Measurements from ENCODE around the gene POC1B.
A peak's percentile ranks its signal among the peaks of the same experiment; 100 is the strongest.
"Not testable (repeated sequence)": the region's sequence is repeated elsewhere in the genome, so short reads cannot be mapped to it uniquely, and the experiment has no call there.

POC1B gene

GRCh38 chr12:89474615-89475014, 51.2 kb downstream of the POC1B start:
- no peaks in the 10 kb centered on the region for H3K27me3 Mint-ChIP-seq
- no peak overlapping the region for H3K27ac Mint-ChIP-seq
- no peak for DNase-seq
- H3K4me1 Mint-ChIP-seq, result peaks cover 2 to 11% of the 10 kb centered on the region in 2 donors
- no peak overlapping the region for H3K4me3 Mint-ChIP-seq
- no peaks in the 10 kb centered on the region for H3K9me3 Mint-ChIP-seq
- ATAC-seq (replicated peaks), result no peak
- H3K36me3 Mint-ChIP-seq, result peaks cover 0 to 5% of the 10 kb centered on the region in 2 donors

DNA sequence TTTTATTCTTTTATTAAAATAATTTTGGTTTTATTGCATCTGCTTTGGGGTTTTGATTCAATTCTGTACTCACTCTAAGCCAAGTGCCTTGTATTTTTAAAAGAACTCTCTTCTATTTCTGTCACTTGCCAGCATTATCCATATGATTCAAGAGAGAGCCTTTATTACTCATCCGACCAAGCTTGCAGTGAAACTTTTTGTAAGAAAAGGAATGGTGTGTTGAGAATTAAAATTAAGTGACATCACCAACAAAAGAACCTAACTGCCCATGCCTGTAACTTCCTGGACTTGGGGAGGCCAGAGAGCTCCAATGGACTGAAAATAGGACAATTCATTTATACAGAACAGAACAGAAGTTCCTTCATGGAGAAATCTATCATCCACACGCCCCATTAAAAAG, 53.3 kb downstream of the POC1B start:
- peaks cover 14 to 32% of the 10 kb centered on the region in 2 donors for H3K4me1 Mint-ChIP-seq
- no peak for ATAC-seq (replicated peaks)
- DNase-seq, result no peak

DNA sequence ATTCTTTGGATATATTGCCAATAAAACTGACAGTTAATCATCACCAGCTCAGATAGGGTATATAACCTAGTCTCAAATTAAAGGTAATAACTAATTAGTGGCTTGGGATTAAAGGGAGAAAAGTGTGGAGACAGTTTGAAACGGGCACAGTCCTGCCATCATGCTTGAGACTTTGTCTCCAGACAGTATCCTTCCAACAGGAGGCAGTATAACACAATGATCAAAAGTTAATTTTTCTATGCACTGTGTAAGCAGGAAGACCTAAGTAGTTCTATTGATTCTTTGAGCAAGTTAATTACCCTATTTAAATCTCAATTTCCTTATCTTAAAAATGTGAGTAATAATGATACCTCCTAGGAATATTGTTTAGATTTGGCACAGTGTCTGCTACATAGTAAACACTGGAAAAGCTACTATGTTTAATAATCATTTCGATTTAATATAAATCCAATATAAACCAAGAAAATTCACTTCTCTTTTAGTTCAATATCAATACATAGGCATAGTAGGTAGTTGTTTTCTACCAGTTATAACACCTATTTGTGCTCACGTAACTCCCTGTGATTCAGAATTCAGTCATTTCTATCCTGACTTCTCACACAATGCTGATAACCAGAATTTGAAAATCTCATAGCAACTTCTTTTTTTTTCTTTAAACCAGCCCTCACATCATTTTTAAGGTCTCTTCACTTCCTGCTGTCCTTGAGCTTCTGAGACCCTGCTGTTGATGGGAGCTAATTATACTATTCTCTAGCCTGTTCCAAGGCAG, 54.9 kb downstream of the POC1B start:
- peaks cover 16 to 35% of the 10 kb centered on the region in 2 donors for H3K4me1 Mint-ChIP-seq
- ATAC-seq (replicated peaks), result peak; percentile 75 to 82
- no peak overlapping the region for H3K4me3 Mint-ChIP-seq
- peaks cover 0 to 4% of the 10 kb centered on the region in 2 donors for H3K36me3 Mint-ChIP-seq
- no peak for DNase-seq
- H3K27ac Mint-ChIP-seq, result no peak overlapping the region
- H3K9me3 Mint-ChIP-seq, result no peaks in the 10 kb centered on the region
- no peaks in the 10 kb centered on the region for H3K27me3 Mint-ChIP-seq

More for the DNA sequence above, 53.3 kb downstream of the POC1B start:
- Mint-ChIP-seq H3K27ac (no peak overlapping the region), H3K9me3 (no peaks in the 10 kb centered on the region), H3K36me3 (peaks cover 0 to 7% of the 10 kb centered on the region in 2 donors), H3K4me3 (no peak overlapping the region), H3K27me3 (no peaks in the 10 kb centered on the region)

DNA sequence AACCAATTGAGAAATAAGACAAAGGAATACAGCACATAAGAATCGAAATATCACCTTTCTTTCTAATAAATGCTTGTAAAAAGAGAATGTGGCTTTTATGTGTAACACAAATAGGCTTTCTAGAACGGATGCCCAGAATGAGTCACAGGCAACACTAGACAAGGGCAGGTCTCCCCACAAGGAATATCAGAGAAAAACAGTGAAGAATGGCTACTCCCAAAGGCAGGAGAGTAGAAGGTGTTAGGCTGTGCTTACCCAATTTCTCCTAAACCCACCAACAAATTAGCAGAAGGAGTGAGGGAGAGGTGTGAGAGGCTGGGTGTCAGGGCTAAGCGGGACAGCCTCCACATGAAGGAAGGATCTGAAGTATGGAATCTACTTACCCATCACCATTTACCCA, 56.5 kb downstream of the POC1B start:
- H3K27me3 Mint-ChIP-seq, result no peaks in the 10 kb centered on the region
- DNase-seq (no peak), ATAC-seq (replicated peaks) (peak in 1 of 2 donors; percentile 43)
- no peak overlapping the region for H3K4me3 Mint-ChIP-seq
- H3K36me3 Mint-ChIP-seq, result peaks cover 0 to 8% of the 10 kb centered on the region in 2 donors
- no peak overlapping the region for H3K27ac Mint-ChIP-seq
- no peaks in the 10 kb centered on the region for H3K9me3 Mint-ChIP-seq
- H3K4me1 Mint-ChIP-seq, result peaks cover 14 to 30% of the 10 kb centered on the region in 2 donors

GRCh38 chr12:89468648-89469326, 57.1 kb downstream of the POC1B start:
- Mint-ChIP-seq H3K27me3 (no peaks in the 10 kb centered on the region), H3K9me3 (no peaks in the 10 kb centered on the region), H3K36me3 (peaks cover 0 to 8% of the 10 kb centered on the region in 2 donors), H3K4me1 (peaks cover 14 to 29% of the 10 kb centered on the region in 2 donors), H3K27ac (peak overlapping the region; percentile 81), H3K4me3 (peak overlapping the region; percentile 25 to 56)
- DNase-seq (no peak), ATAC-seq (replicated peaks) (peak; percentile 78 to 84)

DNA sequence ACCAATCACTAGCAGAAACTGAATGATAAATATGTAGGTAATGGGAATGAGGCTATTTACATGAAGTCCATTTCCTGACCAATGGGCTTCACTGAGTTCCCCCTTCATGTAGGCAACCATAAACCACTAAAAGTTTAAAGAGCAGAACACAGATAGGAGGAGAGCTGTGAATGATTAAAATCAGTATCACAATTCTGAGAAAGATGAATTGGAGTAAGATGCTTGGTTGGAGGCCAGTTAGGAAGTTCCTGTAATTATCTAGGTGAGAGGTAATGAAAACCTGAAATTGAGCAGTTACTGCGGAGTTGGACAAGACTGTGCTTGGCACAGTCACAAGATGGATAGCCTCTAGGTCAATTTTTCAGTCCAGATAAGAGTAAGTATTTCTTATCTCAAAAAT, 57.8 kb downstream of the POC1B start:
- DNase-seq, result no peak
- no peaks in the 10 kb centered on the region for H3K9me3 Mint-ChIP-seq
- H3K4me1 Mint-ChIP-seq, result peaks cover 14 to 29% of the 10 kb centered on the region in 2 donors
- no peak overlapping the region for H3K4me3 Mint-ChIP-seq
- peak; percentile 56 to 59 for ATAC-seq (replicated peaks)
- H3K27ac Mint-ChIP-seq, result peak overlapping the region; percentile 47
- no peaks in the 10 kb centered on the region for H3K27me3 Mint-ChIP-seq
- peaks cover 2 to 8% of the 10 kb centered on the region in 2 donors for H3K36me3 Mint-ChIP-seq

GRCh38 chr12:89464974-89465592, 60.8 kb downstream of the POC1B start:
- DNase-seq, result no peak
- ATAC-seq (replicated peaks), result no peak
- Mint-ChIP-seq H3K36me3 (peaks cover 2 to 13% of the 10 kb centered on the region in 2 donors), H3K27ac (no peak overlapping the region), H3K4me1 (peaks cover 14 to 37% of the 10 kb centered on the region in 2 donors), H3K9me3 (no peaks in the 10 kb centered on the region), H3K4me3 (no peak overlapping the region), H3K27me3 (no peaks in the 10 kb centered on the region)

GRCh38 chr12:89461649-89462612, 63.9 kb downstream of the POC1B start:
- Mint-ChIP-seq H3K27ac (peak overlapping the region; percentile 67), H3K36me3 (peaks cover 2 to 9% of the 10 kb centered on the region in 2 donors)

GRCh38 chr12:89461190-89461589, 64.7 kb downstream of the POC1B start:
- DNase-seq (no peak), ATAC-seq (replicated peaks) (no peak)
- Mint-ChIP-seq H3K27ac (no peak overlapping the region), H3K36me3 (peaks cover 2 to 9% of the 10 kb centered on the region in 2 donors), H3K4me3 (no peak overlapping the region), H3K9me3 (no peaks in the 10 kb centered on the region), H3K27me3 (no peaks in the 10 kb centered on the region), H3K4me1 (peaks cover 0 to 13% of the 10 kb centered on the region in 2 donors)

More at GRCh38 chr12:89461649-89462612, 63.9 kb downstream of the POC1B start:
- H3K4me1 Mint-ChIP-seq, result peaks cover 0 to 13% of the 10 kb centered on the region in 2 donors
- peak overlapping the region in 1 of 2 donors; percentile 41 for H3K4me3 Mint-ChIP-seq
- no peaks in the 10 kb centered on the region for H3K27me3 Mint-ChIP-seq
- ATAC-seq (replicated peaks) (peak; percentile 79 to 82), DNase-seq (no peak)
- H3K9me3 Mint-ChIP-seq, result no peaks in the 10 kb centered on the region

DNA sequence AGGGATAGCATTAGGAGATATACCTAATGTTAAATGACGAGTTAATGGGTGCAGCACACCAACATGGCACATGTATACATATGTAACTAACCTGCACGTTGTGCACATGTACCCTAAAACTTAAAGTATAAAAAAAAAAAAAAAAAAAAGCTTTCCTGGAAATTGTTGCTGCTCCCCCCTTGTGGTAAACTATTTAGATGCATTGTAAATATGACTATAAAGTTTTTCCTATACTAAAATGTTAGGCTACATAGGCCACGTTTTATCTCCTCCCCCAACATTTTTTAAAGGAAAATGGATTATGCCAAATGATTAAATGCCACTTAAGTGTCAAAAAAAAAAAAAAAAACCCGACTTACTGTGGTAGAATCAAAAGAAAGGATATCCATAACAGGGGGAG, 66.6 kb downstream of the POC1B start:
- not testable (repeated sequence) for ATAC-seq (replicated peaks); H3K27me3 Mint-ChIP-seq; DNase-seq; H3K27ac Mint-ChIP-seq; H3K4me3 Mint-ChIP-seq; H3K36me3 Mint-ChIP-seq; H3K9me3 Mint-ChIP-seq
- H3K4me1 Mint-ChIP-seq, result peaks cover 4 to 14% of the 10 kb centered on the region in 2 donors

GRCh38 chr12:89456565-89456964, 69.3 kb downstream of the POC1B start:
- Mint-ChIP-seq H3K4me3 (no peak overlapping the region), H3K4me1 (peaks cover 5 to 8% of the 10 kb centered on the region in 2 donors), H3K36me3 (peaks cover 0 to 12% of the 10 kb centered on the region in 2 donors), H3K9me3 (no peaks in the 10 kb centered on the region), H3K27me3 (no peaks in the 10 kb centered on the region), H3K27ac (no peak overlapping the region)
- no peak for ATAC-seq (replicated peaks)
- no peak for DNase-seq

DNA sequence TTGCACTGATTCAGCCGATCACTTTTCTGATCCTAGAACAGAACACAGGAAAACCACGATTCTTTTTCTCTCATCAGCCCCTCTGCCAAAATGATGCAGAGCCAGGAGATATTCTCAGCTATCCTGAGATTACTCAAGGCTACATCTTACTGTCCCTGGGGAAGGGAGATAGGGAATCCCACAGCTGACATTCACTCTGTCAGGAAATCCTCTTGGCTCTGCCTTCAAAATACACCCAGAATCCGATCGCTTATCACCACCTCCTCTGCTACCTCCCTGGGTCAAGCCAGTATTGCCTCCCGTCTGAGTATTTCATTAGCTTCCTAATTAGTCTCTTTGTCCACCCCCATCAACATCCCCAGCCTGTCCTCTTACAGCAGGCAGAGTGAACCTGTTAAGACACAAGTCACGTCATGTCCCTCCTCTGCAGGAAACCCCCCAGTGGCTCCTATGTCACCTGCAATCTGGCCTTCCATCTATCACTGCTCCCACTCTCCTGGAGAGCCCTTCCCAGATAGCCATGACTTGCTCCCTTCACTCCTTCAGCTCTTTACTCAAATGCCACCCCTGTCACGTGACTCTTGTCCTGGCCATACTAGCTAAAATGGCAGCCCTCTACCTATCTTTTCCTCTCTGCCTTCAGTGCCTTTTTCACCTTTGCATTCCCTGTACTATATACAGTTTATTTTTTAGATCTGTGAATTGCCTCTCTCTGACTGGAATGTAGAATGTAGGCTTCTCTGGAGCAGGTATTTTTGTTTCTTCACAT, 71.6 kb downstream of the POC1B start:
- H3K27me3 Mint-ChIP-seq, result no peaks in the 10 kb centered on the region
- peak overlapping the region; percentile 42 for H3K27ac Mint-ChIP-seq
- ATAC-seq (replicated peaks), result no peak

More for the DNA sequence above, 71.6 kb downstream of the POC1B start:
- no peak for DNase-seq
- Mint-ChIP-seq H3K9me3 (no peaks in the 10 kb centered on the region), H3K36me3 (peaks cover 0 to 7% of the 10 kb centered on the region in 2 donors), H3K4me1 (peaks cover 5 to 6% of the 10 kb centered on the region in 2 donors), H3K4me3 (no peak overlapping the region)

All from stimulated activated naive B cell treated with anti-CD40 and anti-IgM and Interleukin-4, amounts not matched to agents 10 μg/mL and 1 μg/mL and 100 μg/mL, for 72 hours (primary cell).